H1 (cell line): Measurements from ENCODE around the gene TBX5. TPM values are rescaled to one million over a fixed set of nuclear protein-coding genes. Genes with fewer than 3 reads are reported as not detected.

Source experiments
- CTCF ChIA-PET: fragments of 300-600 bp; sonication (Branson Sonifier 250); formaldehyde crosslinking; loops from one replicate; lab custom pipeline; 2021; ENCODE audit not compliant: partially characterized antibody; lab: Charles Lee
- POLR2A ChIA-PET: fragments of 300-600 bp; sonication (Branson Sonifier 250); formaldehyde crosslinking; loops from one replicate; lab custom pipeline; 2021; ENCODE audit warnings: inconsistent platforms; ENCODE audit not compliant: partially characterized antibody; lab: Charles Lee
- DNase-seq, 2 experiments: peaks; one replicate each; pipeline versions ENCODE4 v3.0.0 to v3.0.0-alpha.2; 2010 to 2022; ENCODE audit warnings: low spot score in 2 of 2, low read depth in 1 of 2, mixed read lengths in 1 of 2
- FAIRE-seq: peaks from 2 replicates; lab custom pipeline; 2011; peaks lifted over from hg19 to GRCh38; lab: Jason Lieb, UNC
- H2AFZ ChIP-seq: 2 replicates; pipeline ENCODE4 v1.8.1; 2012; ENCODE audit warnings: low read length, inconsistent platforms
- H2AK5ac ChIP-seq: 2 replicates; pipeline ENCODE4 v1.6.1; 2013; ENCODE audit warnings: low read depth, low read length
- H2BK120ac ChIP-seq: replicated peaks from 2 replicates; pipeline ENCODE3; 2013; ENCODE audit warnings: low read depth, low read length, inconsistent platforms
- H2BK12ac ChIP-seq: 2 replicates; pipeline ENCODE4 v1.6.1; 2013; ENCODE audit warnings: low read depth, low read length
- H2BK15ac ChIP-seq: 2 replicates; pipeline ENCODE4 v1.6.1; 2013; ENCODE audit warnings: low read length
- H2BK20ac ChIP-seq: 2 replicates; pipeline ENCODE4 v1.6.1; 2013; ENCODE audit warnings: low read length
- H2BK5ac ChIP-seq: 2 replicates; pipeline ENCODE4 v1.6.1; 2013; ENCODE audit warnings: low read depth, low read length
- H3K14ac ChIP-seq: 2 replicates; pipeline ENCODE4 v1.6.1; 2013; ENCODE audit warnings: inconsistent platforms; ENCODE audit not compliant: insufficient read length
- H3K18ac ChIP-seq: 2 replicates; pipeline ENCODE4 v1.6.1; 2013; ENCODE audit warnings: low read length; ENCODE audit errors: extremely low read depth
- H3K23ac ChIP-seq: 2 replicates; pipeline ENCODE4 v1.6.1; 2013; ENCODE audit warnings: inconsistent platforms; ENCODE audit not compliant: insufficient read length
- H3K23me2 ChIP-seq: 2 replicates; pipeline ENCODE4 v1.6.1; 2013; ENCODE audit warnings: low read depth, low read length
- H3K27ac ChIP-seq: 2 replicates; pipeline ENCODE4 v1.6.1; 2011; ENCODE audit warnings: low read depth, low read length, inconsistent platforms
- H3K27me3 ChIP-seq, 4 experiments: replicated peaks in 1 of 4; 1 replicate in 1 of 4; 2 replicates in 3 of 4; pipeline versions ENCODE4 v1.6.1 to v1.8.1; 2011 to 2013; ENCODE audit warnings: low read length in 3 of 4, mild to moderate bottlenecking in 3 of 4, inconsistent platforms in 2 of 4, mixed read lengths in 2 of 4, moderate library complexity in 1 of 4; ENCODE audit not compliant: control insufficient read depth in 3 of 4, insufficient read depth in 3 of 4; ENCODE audit errors: extremely low read depth in 1 of 4
- H3K36me3 ChIP-seq, 4 experiments: 2 replicates each; pipeline versions ENCODE4 v1.6.1 to v1.8.1; 2011 to 2013; ENCODE audit warnings: mild to moderate bottlenecking in 4 of 4, low read length in 3 of 4, moderate library complexity in 2 of 4, control low read depth in 1 of 4, inconsistent platforms in 1 of 4; ENCODE audit not compliant: insufficient read depth in 4 of 4, control insufficient read depth in 2 of 4
- H3K4ac ChIP-seq: replicated peaks from 2 replicates; pipeline ENCODE3; 2013; ENCODE audit warnings: low read length, low read depth, mixed read lengths, inconsistent platforms; ENCODE audit not compliant: insufficient read length
- H3K4me1 ChIP-seq, 4 experiments: replicated peaks in 1 of 4; 1 replicate in 1 of 4; 2 replicates in 3 of 4; pipeline versions ENCODE4 v1.6.1 to v1.8.1; 2011 to 2013; ENCODE audit warnings: low read length in 3 of 4, inconsistent platforms in 2 of 4, mixed read lengths in 1 of 4; ENCODE audit not compliant: insufficient read depth in 4 of 4, control insufficient read depth in 3 of 4
- H3K4me2 ChIP-seq, 2 experiments: 2 replicates each; pipeline versions ENCODE4 v1.6.1 to v1.8.1; 2011 to 2013; ENCODE audit warnings: low read depth in 2 of 2, low read length in 2 of 2, control low read depth in 1 of 2, inconsistent platforms in 1 of 2, mild to moderate bottlenecking in 1 of 2; ENCODE audit not compliant: insufficient read depth in 1 of 2
- H3K4me3 ChIP-seq, 4 experiments: fragments of 200-600, 300-600 bp in 1 of 4; sonication (generic), shearing (Covaris generic), sonication (Bioruptor Twin) in 1 of 4; 2 replicates each; pipeline versions ENCODE4 v1.5.1 to v1.8.1; 2011 to 2016; ENCODE audit warnings: low read length in 4 of 4, low read depth in 3 of 4, control low read depth in 2 of 4, inconsistent platforms in 2 of 4, mild to moderate bottlenecking in 2 of 4, mixed read lengths in 1 of 4, moderate library complexity in 1 of 4; ENCODE audit not compliant: insufficient read depth in 2 of 4; ENCODE audit errors: extremely low read depth in 1 of 4
- H3K56ac ChIP-seq: replicated peaks from 2 replicates; pipeline ENCODE3; 2013; ENCODE audit warnings: low read depth, mild to moderate bottlenecking, mixed read lengths, low read length, inconsistent platforms; ENCODE audit not compliant: insufficient read length
- H3K79me1 ChIP-seq: 2 replicates; pipeline ENCODE4 v1.6.1; 2013; ENCODE audit warnings: low read depth, low read length, control low read depth
- H3K79me2 ChIP-seq, 2 experiments: 2 replicates each; pipeline versions ENCODE4 v1.6.1 to v1.8.1; 2012 to 2013; ENCODE audit warnings: low read length in 2 of 2, mild to moderate bottlenecking in 2 of 2, inconsistent platforms in 1 of 2; ENCODE audit not compliant: insufficient read depth in 2 of 2, control insufficient read depth in 1 of 2
- H3K9ac ChIP-seq, 4 experiments: replicated peaks in 1 of 4; 1 replicate in 1 of 4; 2 replicates in 3 of 4; pipeline versions ENCODE4 v1.6.1 to v1.8.1; 2011 to 2013; ENCODE audit warnings: low read depth in 3 of 4, low read length in 3 of 4, control low read depth in 2 of 4, mild to moderate bottlenecking in 2 of 4, moderate library complexity in 2 of 4, inconsistent platforms in 1 of 4; ENCODE audit errors: extremely low read depth in 1 of 4
- H3K9me3 ChIP-seq, 2 experiments: 2 replicates each; pipeline versions ENCODE4 v1.6.1 to v1.8.1; 2012 to 2013; ENCODE audit warnings: mild to moderate bottlenecking in 2 of 2, moderate library complexity in 2 of 2, control low read depth in 1 of 2, inconsistent platforms in 1 of 2, low read depth in 1 of 2, low read length in 1 of 2, mixed read lengths in 1 of 2; ENCODE audit not compliant: insufficient read depth in 2 of 2
- H4K20me1 ChIP-seq, 2 experiments: replicated peaks in 1 of 2; 2 replicates each; pipeline versions ENCODE3 to v1.8.1; 2011 to 2013; ENCODE audit warnings: inconsistent platforms in 2 of 2, low read length in 2 of 2, mild to moderate bottlenecking in 1 of 2; ENCODE audit not compliant: insufficient read depth in 2 of 2, control insufficient read depth in 1 of 2
- H4K5ac ChIP-seq: 2 replicates; pipeline ENCODE4 v1.6.1; 2013; ENCODE audit warnings: low read length, low read depth, mixed read lengths, inconsistent platforms; ENCODE audit not compliant: insufficient read length
- H4K8ac ChIP-seq: 2 replicates; pipeline ENCODE4 v1.8.0; 2013; ENCODE audit warnings: mild to moderate bottlenecking, moderate library complexity, low read length, inconsistent platforms; ENCODE audit not compliant: insufficient read depth; ENCODE audit errors: extremely low read depth
- H4K91ac ChIP-seq: replicated peaks from 2 replicates; pipeline ENCODE3; 2013; ENCODE audit warnings: low read length, mixed read lengths, inconsistent platforms; ENCODE audit not compliant: insufficient read length
- BCL11A ChIP-seq, 2 experiments: IDR thresholded peaks; one replicate each; pipeline ENCODE4 v1.6.1; 2011; ENCODE audit warnings: low read depth in 2 of 2, low read length in 2 of 2, mild to moderate bottlenecking in 2 of 2
- CBX5 ChIP-seq: fragments of 300-800, 300-1000 bp; sonication (generic); IDR thresholded peaks from 2 replicates; pipeline ENCODE4 v1.7.1; 2016; ENCODE audit warnings: antibody characterized with exemption, low read length, low read depth
- POLR2A ChIP-seq, 2 experiments: IDR thresholded peaks; 1 replicate in 1 of 2; 2 replicates in 1 of 2; pipeline ENCODE4 v1.6.1; 2011; ENCODE audit warnings: low read depth in 2 of 2, low read length in 2 of 2, mild to moderate bottlenecking in 2 of 2; ENCODE audit errors: control extremely low read depth in 1 of 2
- RXRA ChIP-seq: IDR thresholded peaks from 2 replicates; pipeline ENCODE4 v1.6.1; 2011; ENCODE audit warnings: low read depth, mild to moderate bottlenecking, low read length, moderate library complexity; ENCODE audit not compliant: insufficient read depth
- WGBS, 2 experiments: shearing (Covaris generic) in 1 of 2; methylation state at CpG; one replicate each; pipeline versions ENCODE4 v1.1.6 to v1.1.7; 2013 to 2015; ENCODE audit warnings: low lambda C conversion rate in 2 of 2, mixed read lengths in 2 of 2, inconsistent platforms in 1 of 2, low coverage in 1 of 2, missing lambda C conversion rate in 1 of 2; ENCODE audit not compliant: insufficient replicate concordance in 2 of 2, insufficient coverage in 1 of 2, insufficient read length in 1 of 2; ENCODE audit errors: extremely low coverage in 1 of 2, missing lambda C conversion rate in 1 of 2; 5-methylcytosine and 5-hydroxymethylcytosine counted together
- polyA plus RNA-seq, 7 experiments: library from polyadenylated mRNA; depleted of rRNA in 3 of 7; stranded (reverse) in 5 of 7; unstranded in 2 of 7; fragments of >200 nt in 5 of 7; fragments of 200-250 nt in 2 of 7; gene quantifications; 1 replicate in 5 of 7; 2 replicates in 1 of 7; 4 replicates in 1 of 7; pipeline versions ENCODE4 v1.2.1 to v1.2.3, GENCODE V29; 2011 to 2013; ENCODE audit warnings: missing spikeins in 2 of 7, mixed read lengths in 2 of 7
- total RNA-seq: library from RNA; stranded (reverse); fragmentation: NEBNext Ultra II Directional; extraction: Animal tissue kit (Norgen Biotek cat#: 25700); gene quantifications from 2 replicates; pipeline ENCODE4 v1.2.1, GENCODE V29; 2021

TBX5 gene
- total and polyA plus RNA-seq, 2 of the 8 experiments (the other 6 are each of a cell fraction or from before 2014, with no cell fraction given), result 0.05 TPM; not detected in 1

GRCh38 chr12:114384739-114385138, 21.2 kb downstream of the TBX5 start:
- H4K5ac ChIP-seq, result no peak overlapping the region
- no peaks in the 10 kb centered on the region for H3K36me3 ChIP-seq
- no peak overlapping the region for H3K4me3 ChIP-seq
- ChIA-PET POLR2A (no interaction called here), CTCF (no interaction called here)
- no peaks in the 10 kb centered on the region for H4K20me1 ChIP-seq
- FAIRE-seq, result no peak
- no peak overlapping the region for H4K8ac ChIP-seq
- 83% methylated on average over 4 of the region's 4 CpGs; no CpG with 5 or more reads in 1 of the 2 experiments for WGBS, 2 experiments
- H3K4ac ChIP-seq, result no peak overlapping the region
- no peaks in the 10 kb centered on the region for H3K9me3 ChIP-seq
- H3K27me3 ChIP-seq, result no peaks in the 10 kb centered on the region
- no peak overlapping the region for H2BK12ac ChIP-seq
- no peak overlapping the region for H3K27ac ChIP-seq
- H3K79me2 ChIP-seq, result no peaks in the 10 kb centered on the region
- no peak overlapping the region for H2AFZ ChIP-seq
- H2BK20ac ChIP-seq, result no peak overlapping the region
- H3K79me1 ChIP-seq, result no peaks in the 10 kb centered on the region
- no peak overlapping the region for H3K14ac ChIP-seq
- no peak overlapping the region for H2BK120ac ChIP-seq
- H2BK5ac ChIP-seq, result no peak overlapping the region
- H3K23me2 ChIP-seq, result no peaks in the 10 kb centered on the region; the same call in 1 of the 2 replicates
- DNase-seq, result no peak
- no peak overlapping the region for H2BK15ac ChIP-seq
- H3K4me2 ChIP-seq, result no peak overlapping the region
- TF ChIP-seq POLR2A (IDR thresholded peaks at IDR 0.05; ENCODE audit: control extremely low read depth in 1 of 2, low read depth in 2 of 2, low read length in 2 of 2) (no peak), CBX5 (no peak), RXRA (no peak), BCL11A (IDR thresholded peaks at IDR 0.05; ENCODE audit: low read depth in 2 of 2, low read length in 2 of 2) (no peak)
- no peak overlapping the region for H3K56ac ChIP-seq
- H3K9ac ChIP-seq, result no peak overlapping the region
- H2AK5ac ChIP-seq, result no peak overlapping the region
- H3K4me1 ChIP-seq, result no peaks in the 10 kb centered on the region; a peak in 1 of 7 replicates
- no peak overlapping the region for H3K23ac ChIP-seq
- H3K18ac ChIP-seq, result no peak overlapping the region
- no peak overlapping the region for H4K91ac ChIP-seq
